ENCODE measurements around the gene EFNB2.

EFNB2 gene

DNA sequence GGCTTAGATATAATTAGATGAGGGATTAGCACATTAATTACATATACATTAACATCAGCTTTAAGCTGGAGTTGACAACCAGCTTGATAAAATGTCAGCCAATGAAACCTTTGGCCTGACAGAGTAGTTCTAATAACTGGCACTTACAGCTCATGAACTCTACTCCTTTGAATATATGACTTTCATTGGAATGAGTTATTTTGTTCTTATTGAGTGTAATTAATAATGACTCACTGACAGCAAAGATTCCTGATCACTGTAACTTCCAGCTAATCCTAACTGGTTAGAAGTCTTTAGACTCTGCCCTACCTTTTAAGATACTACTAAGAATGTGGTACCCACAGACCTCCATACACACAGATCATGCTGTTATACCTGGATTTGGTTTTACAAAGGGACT, 41.0 kb downstream of the EFNB2 start:
- no peak for TF ChIP-seq POLR2A (IDR thresholded peaks at IDR 0.05; ENCODE audit: extremely low read depth, insufficient read length)
- TF ChIP-seq, protein P1, sequence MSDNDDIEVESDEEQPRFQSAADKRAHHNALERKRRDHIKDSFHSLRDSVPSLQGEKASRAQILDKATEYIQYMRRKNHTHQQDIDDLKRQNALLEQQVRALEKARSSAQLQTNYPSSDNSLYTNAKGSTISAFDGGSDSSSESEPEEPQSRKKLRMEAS (IDR thresholded peaks at IDR 0.05; ENCODE audit: low read depth, low read length) = no peak
- H3K4me3 ChIP-seq (ENCODE audit: low read depth, low read length) = no peak overlapping the region
- DNase-seq (ENCODE audit: low read depth) = no peak

DNA sequence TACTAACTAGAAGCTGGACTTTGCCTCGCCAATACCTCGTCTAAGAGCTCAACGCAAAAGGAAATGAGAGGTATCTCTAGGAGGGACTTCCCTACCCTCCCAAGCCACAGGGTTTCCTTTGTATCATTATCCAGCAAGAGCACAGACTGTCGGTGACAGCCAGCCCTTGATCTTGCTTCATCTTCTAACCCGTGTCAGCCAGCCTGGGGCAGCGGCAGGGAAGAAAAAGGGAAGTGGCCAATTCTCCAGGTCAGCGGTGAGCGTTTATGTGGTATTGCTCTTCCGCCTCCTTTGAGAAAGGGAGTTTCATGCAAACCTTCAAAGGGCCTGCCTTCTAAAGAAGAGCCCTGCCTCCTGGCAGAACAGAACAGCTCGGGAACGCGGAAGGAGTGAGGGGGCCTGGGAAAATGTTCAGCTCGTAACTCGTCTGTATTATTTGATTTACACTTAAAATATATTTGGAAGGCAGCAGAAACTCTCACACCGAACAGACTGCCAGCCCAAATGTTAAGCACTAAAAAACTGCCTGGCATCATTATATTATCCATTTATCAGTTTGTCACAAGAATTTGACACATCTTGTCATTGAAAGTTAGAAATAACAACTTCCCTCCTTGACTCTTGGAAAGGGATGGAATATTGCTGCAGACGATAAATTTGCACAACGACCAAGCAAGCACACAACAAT, 41.8 kb downstream of the EFNB2 start:
- peak; percentile 98 for DNase-seq (ENCODE audit: low read depth)
- TF ChIP-seq MYC (IDR thresholded peaks at IDR 0.05; ENCODE audit: low read depth, low read length) = no peak; the same call in 1 of the 2 replicates
- TF ChIP-seq, protein P1 (IDR thresholded peaks at IDR 0.05; ENCODE audit: low read depth, low read length) = peak; percentile 42; the same call in 1 of the 2 replicates
- TF ChIP-seq, protein P2, sequence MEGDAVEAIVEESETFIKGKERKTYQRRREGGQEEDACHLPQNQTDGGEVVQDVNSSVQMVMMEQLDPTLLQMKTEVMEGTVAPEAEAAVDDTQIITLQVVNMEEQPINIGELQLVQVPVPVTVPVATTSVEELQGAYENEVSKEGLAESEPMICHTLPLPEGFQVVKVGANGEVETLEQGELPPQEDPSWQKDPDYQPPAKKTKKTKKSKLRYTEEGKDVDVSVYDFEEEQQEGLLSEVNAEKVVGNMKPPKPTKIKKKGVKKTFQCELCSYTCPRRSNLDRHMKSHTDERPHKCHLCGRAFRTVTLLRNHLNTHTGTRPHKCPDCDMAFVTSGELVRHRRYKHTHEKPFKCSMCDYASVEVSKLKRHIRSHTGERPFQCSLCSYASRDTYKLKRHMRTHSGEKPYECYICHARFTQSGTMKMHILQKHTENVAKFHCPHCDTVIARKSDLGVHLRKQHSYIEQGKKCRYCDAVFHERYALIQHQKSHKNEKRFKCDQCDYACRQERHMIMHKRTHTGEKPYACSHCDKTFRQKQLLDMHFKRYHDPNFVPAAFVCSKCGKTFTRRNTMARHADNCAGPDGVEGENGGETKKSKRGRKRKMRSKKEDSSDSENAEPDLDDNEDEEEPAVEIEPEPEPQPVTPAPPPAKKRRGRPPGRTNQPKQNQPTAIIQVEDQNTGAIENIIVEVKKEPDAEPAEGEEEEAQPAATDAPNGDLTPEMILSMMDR (IDR thresholded peaks at IDR 0.05; ENCODE audit: low read depth, low read length) = no peak
- no peak for TF ChIP-seq POLR2A (IDR thresholded peaks at IDR 0.05; ENCODE audit: extremely low read depth, insufficient read length)
- H3K4me3 ChIP-seq (ENCODE audit: low read depth, low read length) = peak overlapping the region; percentile 54

DNA sequence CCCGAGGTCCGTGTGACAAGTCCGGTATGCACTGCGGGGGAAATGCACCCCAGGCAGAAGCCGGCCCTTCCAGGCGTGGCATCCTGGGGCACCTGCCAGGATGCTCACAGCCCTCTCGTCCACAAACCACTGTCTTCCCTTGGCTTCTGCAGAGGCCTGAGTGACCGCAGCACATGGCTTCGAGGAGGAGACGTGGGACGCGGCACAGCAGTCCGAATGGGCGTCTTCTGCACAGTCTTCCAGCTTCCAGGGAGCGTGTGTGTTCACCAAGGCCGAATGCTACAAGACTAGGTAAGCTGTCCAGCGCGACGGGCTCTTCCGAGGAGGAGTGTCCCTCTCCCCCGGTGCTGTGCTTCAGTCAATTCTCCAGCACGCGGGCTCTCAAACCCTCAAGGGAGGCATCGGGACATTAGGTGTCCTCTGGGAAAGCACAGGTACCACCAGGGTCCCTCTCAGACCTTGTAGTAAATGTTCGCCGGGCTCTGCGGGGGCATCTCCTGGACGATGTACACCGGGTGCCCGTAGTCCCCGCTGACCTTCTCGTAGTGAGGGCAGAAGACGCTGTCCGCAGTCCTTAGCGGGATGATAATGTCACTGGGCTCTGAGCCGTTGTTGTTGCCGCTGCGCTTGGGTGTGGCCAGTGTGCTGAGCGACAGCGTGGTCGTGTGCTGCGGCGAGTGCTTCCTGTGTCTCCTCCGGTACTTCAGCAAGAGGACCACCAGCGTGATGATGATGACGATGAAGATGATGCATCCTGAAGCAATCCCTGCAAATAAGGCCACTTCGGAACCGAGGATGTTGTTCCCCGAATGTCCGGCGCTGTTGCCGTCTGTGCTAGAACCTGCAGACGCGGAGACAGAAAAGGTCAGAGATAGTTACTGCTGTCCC, 42.6 kb downstream of the EFNB2 start:
- DNase-seq (ENCODE audit: low read depth) = peak; percentile 66
- TF ChIP-seq POLR2A (IDR thresholded peaks at IDR 0.05; ENCODE audit: extremely low read depth, insufficient read length) = no peak
- no peak for TF ChIP-seq MYC (IDR thresholded peaks at IDR 0.05; ENCODE audit: low read depth, low read length)
- TF ChIP-seq, protein P1 (IDR thresholded peaks at IDR 0.05; ENCODE audit: low read depth, low read length) = no peak
- TF ChIP-seq, protein P2 (IDR thresholded peaks at IDR 0.05; ENCODE audit: low read depth, low read length) = no peak
- peak overlapping the region; percentile 54 for H3K4me3 ChIP-seq (ENCODE audit: low read depth, low read length)

DNA sequence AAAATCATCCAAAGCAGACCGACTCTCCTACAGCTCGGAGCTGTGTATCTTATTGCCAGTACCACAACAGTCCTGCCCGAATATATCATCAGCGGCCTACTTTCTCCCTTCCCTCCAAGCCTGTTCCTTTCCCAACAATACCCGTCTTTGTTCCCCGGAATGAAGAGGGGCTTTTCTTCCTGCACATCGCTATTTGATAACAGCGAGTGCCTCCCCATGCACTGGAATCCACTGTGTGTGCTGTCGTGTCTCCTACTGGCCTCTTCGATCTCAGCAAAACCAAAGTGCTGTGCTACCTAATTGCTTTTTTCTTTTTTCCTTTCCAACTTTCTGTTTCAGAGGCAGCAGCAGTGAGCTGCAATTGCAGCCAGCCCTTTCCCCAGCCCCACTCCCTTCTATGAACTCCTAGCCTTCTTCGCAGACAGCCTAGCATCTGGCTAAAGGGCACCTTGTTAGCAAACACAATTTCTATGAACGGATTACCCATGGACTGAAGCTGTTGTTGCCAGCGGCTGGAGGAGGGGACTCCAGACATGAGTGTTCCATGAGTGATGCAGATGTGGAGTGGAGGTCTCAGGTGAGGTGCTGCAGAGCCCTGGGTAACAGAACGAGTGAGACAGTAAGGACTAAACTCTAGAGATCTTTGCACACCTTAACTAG, 43.4 kb downstream of the EFNB2 start:
- DNase-seq (ENCODE audit: low read depth) = no peak
- TF ChIP-seq, protein P1 (IDR thresholded peaks at IDR 0.05; ENCODE audit: low read depth, low read length) = no peak
- TF ChIP-seq MYC (IDR thresholded peaks at IDR 0.05; ENCODE audit: low read depth, low read length) = no peak
- no peak for TF ChIP-seq POLR2A (IDR thresholded peaks at IDR 0.05; ENCODE audit: extremely low read depth, insufficient read length)
- TF ChIP-seq, protein P2 (IDR thresholded peaks at IDR 0.05; ENCODE audit: low read depth, low read length) = no peak
- no peak overlapping the region for H3K4me3 ChIP-seq (ENCODE audit: low read depth, low read length)

DNA sequence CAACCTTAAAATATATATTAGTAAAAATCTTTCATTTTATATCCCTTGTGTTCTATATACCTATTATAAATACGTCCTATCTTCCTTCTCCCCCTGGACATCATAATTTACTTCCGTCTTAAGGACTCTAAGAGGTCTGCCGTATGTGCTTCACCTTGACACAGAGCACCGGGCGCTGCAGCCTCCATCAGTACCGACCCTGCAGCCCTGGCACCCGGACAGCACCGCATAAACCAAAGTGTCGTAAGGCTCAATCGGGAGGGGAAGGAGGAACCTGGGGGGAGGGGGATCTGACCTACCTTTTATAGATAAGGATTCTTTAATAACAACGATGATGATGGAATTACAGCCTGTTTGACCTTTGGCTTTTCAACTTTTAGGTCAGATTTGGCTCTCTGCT, 44.0 kb downstream of the EFNB2 start:
- no peak for DNase-seq (ENCODE audit: low read depth)
- TF ChIP-seq, protein P1 (IDR thresholded peaks at IDR 0.05; ENCODE audit: low read depth, low read length) = no peak
- no peak for TF ChIP-seq MYC (IDR thresholded peaks at IDR 0.05; ENCODE audit: low read depth, low read length)
- no peak for TF ChIP-seq POLR2A (IDR thresholded peaks at IDR 0.05; ENCODE audit: extremely low read depth, insufficient read length)
- TF ChIP-seq, protein P2 (IDR thresholded peaks at IDR 0.05; ENCODE audit: low read depth, low read length) = no peak
- no peak overlapping the region for H3K4me3 ChIP-seq (ENCODE audit: low read depth, low read length)

Data from NB4 (cell line).